HG02840 (cell line): ENCODE results near the gene GTF3C2.

ENCODE experiments used
- ATAC-seq: cut with Tn5 transposase; IDR thresholded peaks from one replicate; pipeline ENCODE4 v1.9.1; 2021; ENCODE audit warnings: mild to moderate bottlenecking, moderate library complexity, moderate number of reproducible peaks; ENCODE audit not compliant: unreplicated experiment, low FRiP score

Gene GTF3C2

DNA sequence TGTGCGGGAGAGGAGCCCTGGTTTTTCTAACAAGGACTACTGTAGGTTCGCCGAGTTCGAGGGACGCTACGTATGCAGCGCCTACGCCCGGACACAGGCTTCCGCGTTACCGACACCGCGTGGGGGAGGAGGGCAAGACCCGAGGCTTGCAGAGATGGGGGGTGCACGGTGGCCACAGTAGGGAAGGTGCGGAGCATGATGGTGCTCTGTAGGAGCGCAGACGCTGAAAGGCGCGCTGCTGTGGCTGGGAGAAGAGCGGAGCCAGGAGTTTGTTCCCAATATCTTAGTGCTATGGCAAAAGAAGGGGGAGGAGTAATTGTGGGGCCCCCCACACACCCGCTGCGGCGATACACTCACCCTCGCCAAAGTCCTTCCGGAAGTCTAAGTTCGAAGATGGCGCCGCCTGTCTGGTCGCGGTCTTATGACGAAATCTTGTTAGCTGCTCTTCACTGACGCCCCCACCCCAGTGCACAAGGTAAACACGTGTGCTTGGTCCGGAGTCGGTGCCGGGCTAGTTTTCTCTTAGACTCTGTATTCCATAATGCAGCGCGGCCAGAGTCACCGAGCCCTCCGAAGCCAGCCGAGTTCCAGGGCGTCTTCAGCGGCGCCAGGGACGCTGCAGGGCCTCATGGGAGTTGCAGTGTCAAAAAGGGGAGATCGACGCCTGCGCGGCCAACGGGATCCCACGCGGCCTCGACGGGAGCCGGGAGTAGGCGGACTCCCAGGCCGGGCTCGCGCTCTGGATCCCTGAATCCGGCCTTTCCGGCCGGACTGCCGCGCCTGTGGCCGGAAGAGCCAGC is at the start of gene GTF3C2:
Gene GTF3C2, minus strand, starts transcription at position 383 of the 800 bp plus-strand sequence. CDS start 13,210 bp downstream, outside the sequence.
- ATAC-seq, result peak; percentile 81

DNA sequence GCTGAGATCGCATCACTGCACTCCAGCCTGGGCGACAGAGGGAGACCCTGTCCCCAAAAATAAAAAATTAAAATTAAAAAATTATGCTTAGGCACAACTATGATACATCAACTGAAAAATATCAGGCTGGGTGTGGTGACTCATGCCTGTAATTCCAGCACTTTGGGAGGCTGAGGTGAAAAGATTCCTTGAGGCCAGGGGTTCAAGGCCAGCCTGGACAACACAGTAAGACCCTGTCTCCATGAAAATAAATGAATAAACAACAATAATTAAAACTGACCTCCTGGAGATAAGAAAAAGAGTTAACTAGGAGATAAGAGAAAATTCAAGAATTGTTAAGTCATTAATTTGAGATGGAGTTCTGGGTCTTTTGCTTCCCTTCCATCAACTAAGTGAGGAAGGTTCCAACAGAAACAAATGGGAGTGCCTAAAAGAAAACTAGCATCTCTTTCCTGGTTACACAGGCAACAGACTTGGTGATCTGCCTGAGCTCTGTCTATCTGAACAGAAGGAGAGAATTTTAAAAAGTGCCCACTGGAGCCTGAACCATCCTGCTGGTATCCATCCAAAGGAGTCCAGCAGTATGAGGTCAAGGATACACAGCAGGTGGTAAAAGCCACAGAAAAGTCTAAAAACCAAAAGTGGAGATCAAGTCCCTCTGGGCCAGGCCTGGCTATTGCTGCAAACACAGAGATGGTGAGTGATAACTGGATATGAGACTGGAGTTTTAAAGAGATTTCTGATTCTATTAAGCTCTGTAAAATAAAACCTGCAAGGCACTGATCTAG is 44.0 kb upstream of the GTF3C2 start:
- ATAC-seq, result no peak

GRCh38 chr2:27398962-27399361 is 42.4 kb upstream of the GTF3C2 start:
- ATAC-seq, result no peak

GRCh38 chr2:27393225-27393624 is 36.7 kb upstream of the GTF3C2 start:
- no peak for ATAC-seq

DNA sequence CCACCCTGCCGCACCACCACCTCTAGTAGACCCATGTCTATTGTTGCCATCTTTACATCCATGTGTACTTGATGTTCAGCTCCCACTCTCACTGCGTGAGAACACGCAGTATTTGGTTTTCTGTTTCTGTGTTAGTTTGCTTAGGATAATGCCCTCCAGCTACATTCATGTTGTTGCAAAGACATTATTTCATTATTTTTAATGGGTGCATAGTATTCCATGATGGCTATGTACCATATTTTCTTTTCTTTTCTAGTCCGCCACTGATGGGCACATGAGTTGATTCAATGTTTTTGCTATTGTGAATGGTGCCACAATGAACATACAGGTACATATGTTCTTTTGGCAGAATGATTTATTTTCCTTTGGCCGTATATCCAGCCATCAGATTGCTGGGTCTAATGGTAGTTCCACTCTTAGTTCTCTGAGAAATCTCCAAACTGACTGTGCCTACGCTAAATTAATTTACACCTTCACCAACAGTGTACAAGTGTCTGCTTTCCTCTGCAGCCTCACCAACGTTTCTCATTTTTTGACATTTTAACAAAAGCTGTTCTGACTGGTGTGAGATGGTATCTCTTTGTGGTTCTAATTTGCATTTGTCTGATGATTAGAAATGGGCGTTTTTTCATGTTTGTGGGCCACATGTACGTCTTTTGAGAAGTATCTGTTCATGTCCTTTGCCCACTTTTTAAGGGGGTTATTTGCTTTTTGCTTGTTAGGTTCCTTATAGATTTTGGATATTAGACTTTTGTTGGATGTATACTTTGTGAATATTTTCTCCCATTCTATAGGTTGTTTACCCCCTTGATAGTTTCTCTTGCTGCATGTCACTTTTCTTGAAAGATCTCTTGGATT is 34.5 kb upstream of the GTF3C2 start:
- no peak for ATAC-seq

- no peak for ATAC-seq
These were observed 25.1 kb upstream of the GTF3C2 start for GRCh38 chr2:27381577-27382181.

DNA sequence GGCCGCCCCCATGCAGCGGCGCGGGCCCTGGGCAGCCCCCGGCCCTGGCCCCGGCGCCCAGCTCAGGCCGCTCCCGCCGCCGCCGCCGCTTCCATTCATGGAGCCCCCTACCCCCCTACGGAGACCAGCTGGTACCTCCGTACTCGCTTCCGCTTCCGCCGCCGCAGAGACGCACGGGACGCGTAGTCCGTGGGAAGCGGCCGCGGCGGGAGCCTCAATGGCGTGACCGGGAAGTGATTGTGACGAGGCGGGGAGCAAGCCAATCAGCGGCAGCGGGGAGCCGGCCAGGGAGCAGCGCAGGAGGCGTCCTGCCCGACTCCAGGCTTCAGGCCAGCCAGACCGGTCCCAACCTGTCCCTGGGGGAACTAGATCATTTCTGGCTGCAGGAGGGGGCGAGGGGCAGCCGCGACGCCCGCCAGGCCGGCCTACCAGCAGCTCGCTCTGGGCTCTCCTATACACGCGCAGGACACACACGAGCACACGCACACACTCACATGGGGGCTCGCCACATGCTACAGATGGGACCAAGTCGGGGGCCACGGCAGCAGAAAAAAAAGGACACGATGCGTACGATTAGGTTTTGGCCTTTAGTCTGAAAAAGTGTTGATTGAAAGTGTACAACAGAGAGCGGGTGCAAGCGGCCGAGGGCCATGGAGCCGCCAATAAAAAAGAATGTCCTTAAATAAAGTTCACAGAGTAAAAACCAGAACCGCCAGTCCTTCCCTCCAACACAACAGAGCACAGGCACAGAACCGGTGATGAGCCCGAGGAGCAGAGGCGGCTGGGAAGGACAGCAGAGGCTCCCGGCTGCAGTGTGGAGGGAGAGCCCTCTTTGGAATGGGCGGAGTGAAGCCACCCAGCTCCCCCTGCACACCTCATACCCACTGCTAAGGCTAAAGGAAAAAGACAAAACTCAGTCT is 24.3 kb upstream of the GTF3C2 start, which contains the start of gene ZNF513:
Gene ZNF513, minus strand, starts transcription at position 109 of the 920 bp plus-strand sequence. CDS start 208 bp downstream, outside the sequence.
- peak; percentile 78 for ATAC-seq

DNA sequence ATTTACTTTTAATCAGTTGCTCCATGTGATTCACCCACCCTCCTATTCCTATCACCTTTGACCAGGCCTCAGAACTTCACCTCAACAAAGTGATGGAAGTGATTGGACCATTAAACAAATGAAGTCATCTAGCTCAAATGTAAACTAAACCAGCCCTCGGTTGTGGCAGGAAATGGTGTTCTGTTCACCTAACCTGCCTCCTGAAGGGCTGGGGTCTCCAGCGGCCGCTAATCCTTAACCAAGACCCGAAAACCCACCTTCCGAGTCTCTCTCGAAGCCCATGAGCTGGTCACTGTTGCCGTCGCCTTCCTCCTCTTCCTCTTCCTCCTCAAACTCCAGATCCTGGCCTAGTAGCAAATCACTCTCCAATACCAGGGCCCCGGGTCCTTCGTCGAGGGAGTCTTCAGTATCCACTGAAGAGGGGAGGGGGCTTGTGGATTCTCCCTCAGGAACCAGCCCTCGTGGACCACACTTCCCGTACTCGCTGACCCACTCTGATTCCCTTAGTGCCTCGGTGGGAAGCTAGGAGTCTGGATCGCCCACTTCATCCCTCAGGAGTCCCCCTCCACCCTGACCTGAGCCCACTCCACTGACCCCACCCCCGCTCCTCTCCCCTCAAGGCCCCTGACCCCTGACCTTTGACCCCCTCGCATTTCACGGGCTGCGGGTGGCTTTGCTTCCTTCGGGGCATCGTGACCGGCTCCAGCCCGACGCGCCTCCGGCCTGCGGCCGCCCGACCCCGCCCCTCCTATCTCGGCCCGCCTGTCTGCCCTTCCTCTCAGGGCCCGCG is 23.5 kb upstream of the GTF3C2 start:
- no peak for ATAC-seq

- ATAC-seq, result no peak
These were observed 22.8 kb upstream of the GTF3C2 start for GRCh38 chr2:27379383-27379835.

DNA sequence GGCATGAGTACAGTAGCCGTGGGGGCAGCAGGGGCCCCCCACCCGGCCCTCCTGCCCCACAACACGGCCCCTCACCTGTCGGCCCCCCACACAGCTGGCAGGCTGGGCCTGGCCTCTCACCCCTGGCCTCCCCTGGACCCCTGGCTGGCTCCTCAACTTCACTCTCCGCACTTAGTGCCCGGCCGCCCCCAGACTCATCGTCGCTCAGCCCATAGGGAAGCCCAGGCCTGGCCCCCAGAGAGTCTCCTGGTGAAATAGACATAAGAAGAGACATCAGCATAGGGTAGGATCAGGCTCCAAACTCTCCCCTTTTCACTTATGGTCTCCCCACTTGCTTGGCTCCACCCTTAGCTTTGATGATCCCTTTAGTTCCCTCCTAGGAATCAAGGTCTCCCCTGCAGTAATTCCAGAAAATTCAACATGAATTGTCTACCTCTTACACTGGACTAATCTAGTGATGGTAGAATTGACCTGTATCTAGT is 22.3 kb upstream of the GTF3C2 start:
- ATAC-seq, result no peak

DNA sequence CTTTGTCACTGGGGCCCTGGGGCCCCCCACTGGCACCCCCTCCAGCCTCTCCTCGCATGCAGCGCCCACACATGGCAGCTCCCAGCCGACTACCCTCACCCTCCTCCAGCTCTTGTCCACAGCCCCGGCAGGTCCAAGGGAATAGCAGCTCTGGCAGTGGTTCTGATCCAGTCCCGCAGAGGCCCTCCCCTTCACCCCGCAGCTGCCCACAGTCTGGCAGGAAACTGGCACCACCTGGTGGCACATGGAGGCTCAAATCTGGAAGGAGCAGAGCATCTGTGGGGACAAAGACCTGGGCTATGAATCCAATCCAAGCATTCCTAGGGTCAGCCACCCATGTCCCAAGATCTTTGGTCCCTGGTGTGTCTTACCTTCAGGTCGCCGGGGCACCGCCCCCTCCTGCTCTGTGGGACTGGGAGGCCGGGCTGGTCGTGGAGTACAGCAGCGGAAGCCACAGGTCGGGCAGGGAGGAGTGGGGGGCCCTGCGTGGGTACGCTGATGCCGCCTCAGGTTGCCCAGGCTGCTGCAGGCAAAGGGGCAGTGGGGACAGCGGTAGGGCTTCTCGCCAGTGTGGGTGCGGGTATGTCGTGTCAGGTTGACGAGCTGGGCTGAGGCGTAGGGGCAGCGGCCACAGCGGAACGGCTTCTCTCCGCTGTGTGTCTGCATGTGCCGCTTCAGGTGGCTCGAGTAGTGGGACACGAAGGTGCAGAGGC is 21.7 kb upstream of the GTF3C2 start:
- ATAC-seq, result no peak

DNA sequence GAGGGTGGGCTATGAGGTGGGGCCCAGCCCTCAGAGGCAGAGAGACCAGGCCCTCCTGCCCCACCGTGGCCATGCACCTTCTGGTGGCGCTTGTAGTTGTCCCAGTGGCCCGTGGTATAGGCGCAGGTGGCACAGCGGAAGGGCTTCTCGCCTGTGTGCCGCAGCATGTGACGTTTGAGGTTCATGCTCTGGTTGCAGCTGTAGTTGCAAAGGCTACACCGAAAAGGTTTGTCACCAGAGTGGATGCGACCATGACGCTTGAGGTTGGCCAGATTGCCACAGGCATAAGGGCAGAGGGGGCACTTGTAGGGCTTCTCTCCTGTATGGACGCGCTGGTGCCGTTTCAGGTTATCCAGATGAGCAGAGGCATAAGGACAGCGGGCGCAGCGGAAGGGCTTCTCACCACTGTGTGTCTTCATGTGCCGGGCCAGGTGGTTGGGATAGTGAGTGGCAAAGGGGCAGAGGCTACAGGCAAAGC is 21.1 kb upstream of the GTF3C2 start:
- ATAC-seq, result no peak

DNA sequence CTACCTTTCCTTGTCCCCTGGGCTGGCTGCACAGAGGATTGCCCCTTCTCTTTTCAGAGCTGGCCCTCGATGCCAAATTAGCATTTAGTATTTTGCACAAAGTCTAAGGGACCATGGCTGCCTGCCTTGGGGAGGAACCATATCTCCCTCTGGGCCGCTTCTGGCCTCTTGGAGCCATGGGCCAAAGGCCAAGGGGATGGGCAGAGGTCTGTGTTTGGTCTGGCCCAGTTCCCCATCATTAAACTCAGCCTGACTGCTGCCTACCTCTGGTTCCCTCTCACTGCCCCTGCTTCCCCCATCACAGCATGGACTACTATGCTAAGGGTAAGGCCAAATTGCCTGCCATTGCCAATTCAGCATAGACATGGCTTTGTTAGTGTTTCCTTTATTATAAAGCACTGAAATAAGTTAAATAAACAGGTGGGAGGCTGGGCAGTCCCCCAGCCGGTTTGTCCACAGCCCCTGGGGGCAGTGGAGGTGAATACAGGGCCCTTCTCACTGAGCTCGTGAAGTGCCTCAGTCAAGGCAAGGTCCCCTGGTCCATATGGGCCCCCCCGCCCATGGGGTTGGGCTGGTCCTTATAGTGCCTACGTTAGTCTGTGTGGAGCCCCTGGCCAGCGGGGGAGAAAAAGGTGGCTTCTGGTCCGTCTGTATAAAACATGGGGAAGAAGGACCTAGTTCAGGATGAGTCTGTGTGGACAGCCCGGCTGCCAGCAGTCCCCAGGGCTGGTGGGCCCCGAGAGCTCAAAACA is 20.5 kb upstream of the GTF3C2 start:
- no peak for ATAC-seq

GRCh38 chr2:27376151-27376865 is 19.7 kb upstream of the GTF3C2 start:
- ATAC-seq, result no peak

GRCh38 chr2:27375513-27376099 is 19.0 kb upstream of the GTF3C2 start:
- no peak for ATAC-seq

- no peak for ATAC-seq
These were observed 17.0 kb upstream of the GTF3C2 start for GRCh38 chr2:27373567-27373966.
